Right hindlimb (tissue), 1 donor: ENCODE results near the gene FMOD.
"Not testable (repeated sequence)": the region's sequence is repeated elsewhere in the genome, so short reads cannot be mapped to it uniquely, and the experiment has no call there.

Experiments used
- DNase-seq: peaks from one replicate; pipeline ENCODE4 v3.0.0-alpha.2; 2018

FMOD gene

DNA sequence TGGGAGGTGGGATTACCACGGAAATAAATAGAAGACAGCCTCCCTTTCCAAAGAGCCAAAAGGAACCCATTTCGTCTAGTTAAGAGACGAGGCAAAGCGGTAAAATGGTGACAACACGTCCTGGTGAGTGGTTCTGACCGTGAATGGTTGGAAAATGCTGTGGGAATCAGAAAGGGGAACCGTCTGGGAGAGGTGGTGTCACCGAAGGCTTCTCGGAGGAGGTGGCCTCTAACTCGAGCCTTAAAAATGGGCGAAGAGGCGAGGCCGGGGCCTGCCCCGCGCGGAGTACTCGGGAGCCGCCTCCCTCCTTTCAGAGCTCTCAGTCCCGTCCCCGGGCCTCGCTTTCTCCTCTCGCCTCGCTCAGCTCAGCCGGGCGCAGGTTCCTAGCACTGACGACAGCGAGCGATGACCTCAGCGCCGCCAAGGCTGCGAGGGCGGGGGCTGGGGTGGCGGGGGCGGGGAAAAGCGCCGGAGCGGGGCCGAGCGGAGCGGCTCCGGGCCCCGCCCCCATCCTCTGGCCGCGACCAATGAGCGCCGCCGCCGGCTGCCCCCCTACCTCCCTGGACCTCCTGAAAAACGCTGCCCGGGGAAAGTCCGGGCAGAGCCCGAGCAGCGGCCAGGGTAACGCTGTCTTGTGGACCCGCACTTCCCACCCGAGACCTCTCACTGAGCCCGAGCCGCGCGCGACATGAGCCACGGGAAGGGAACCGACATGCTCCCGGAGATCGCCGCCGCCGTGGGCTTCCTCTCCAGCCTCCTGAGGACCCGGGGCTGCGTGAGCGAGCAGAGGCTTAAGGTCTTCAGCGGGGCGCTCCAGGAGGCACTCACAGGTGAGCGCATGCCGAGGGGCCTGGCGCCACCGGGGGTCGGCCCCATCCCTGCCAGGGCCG is 45.8 kb downstream of the FMOD start, which contains the start of gene BTG2:
TSS of gene BTG2 (plus strand) at position 601 of the 890 bp plus-strand sequence. CDS start at position 689, 88 bp downstream.
- peak; percentile 95 for DNase-seq

DNA sequence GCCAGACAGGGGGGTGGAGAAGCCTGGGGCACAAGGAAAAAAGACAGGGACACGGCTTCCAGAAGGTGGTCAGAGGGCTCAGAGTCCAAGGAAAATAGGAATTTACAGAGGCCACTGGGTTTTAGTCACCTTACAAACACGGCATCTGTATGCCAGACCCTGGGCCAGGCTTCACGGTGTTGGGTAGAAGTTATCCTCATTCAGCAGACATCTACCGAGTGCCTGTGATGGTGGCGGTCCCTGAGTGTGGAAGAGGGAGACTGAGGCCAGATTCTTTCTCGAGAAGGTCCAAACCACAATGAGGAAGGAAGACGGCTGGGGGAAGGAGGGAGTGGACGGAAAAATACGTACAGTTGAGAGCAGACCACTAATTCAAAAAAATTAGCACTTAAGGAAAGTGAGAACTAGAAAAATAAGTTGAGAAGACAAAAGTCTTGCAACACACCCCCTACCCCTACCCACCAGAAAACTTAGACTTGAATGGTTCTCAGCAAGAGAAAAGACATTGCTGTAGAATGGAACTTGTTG is 46.5 kb downstream of the FMOD start:
- DNase-seq = no peak

DNA sequence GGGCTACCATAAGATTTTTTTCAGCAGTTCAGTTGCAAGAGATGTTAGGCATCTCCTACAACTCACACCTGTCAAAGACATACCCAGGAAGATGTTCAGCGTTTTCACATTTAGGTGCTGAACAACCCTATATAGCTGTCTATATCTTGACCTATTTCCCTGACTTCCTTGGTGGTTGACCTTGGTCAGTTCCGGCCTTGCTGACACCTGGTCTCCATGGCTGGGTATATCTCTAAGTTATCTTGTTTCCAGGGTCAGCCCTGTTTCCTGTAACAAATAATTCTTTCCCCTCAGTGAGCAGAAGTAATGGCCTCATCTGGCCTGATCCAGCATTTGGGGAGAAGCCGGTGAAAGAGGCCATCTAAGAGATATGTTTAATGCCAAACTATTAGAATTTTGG is 48.0 kb downstream of the FMOD start:
- DNase-seq = no peak

DNA sequence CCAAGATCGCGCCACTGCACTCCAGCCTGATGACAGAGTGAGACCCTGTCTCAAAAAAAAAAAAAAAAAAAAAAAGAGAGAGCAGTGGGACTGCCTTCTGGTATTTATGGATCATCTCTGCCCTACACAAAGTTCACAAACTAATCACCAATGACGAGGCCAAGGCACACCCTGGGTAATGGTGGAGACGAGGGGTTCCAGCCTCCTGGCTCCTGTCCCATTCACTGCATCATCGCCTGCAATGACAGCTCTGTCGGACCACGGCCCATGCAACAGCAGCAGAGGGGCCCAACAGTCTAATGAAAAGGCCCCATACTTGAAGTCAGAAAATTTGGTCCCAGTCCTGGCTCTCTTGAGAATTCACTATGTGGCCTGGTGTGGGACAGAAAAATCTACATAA is 48.5 kb downstream of the FMOD start:
- no peak for DNase-seq

DNA sequence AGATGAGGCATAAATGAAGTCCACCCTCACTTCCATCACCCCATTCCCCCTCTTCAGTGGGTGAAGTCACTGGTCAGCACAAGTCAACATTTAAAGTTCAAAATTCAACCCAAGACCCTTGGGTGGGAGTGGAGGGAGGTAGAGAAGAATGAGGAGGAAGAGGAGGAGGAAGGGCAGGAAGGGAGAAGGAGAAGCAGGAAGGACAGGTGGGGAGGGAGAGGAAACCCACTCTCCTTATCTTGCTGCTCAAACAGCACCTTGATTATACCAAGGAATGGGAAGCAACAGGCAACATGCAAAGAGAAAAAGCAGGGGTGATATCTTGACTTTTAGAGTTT is 49.6 kb downstream of the FMOD start:
- DNase-seq = no peak

DNA sequence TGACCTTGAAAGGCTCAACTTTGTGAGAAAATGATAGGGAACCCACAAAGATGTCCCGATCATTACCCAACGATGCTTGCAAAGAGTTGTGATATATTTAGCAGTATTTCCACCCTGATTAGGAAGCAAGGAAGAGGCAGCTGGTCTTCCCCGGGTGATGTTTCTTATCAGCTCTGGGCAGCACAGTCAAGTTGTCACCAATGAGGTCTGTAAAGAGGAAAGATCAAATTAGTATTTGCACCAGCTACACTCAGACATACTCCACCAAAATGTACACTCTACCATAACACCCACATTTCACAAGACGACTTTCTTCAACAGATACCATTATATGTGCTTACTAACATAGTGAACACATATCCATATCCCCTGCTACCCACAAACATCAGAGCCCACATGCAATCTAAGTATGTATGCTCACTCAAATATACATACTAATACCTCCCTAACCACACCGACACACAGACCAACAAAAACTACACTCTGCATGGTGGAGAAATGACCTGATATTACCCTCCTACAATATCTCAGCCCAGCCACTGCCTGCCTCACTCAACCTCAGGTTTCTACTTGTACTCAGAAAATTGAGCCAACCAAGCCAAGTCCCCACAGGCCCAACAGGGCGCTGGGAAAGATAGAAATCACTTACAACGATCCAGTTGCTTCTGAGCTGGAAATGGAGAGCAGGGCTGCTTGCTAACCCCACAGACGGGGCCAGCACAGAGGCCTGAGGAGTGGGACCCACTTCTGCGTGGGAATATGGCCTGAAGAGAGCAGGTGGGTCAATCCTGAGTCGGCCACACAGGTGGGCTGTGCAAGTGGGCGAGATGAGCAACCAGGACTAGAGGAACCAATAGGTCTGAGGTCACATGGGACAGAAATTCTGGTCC is 50.2 kb downstream of the FMOD start:
- DNase-seq = no peak

DNA sequence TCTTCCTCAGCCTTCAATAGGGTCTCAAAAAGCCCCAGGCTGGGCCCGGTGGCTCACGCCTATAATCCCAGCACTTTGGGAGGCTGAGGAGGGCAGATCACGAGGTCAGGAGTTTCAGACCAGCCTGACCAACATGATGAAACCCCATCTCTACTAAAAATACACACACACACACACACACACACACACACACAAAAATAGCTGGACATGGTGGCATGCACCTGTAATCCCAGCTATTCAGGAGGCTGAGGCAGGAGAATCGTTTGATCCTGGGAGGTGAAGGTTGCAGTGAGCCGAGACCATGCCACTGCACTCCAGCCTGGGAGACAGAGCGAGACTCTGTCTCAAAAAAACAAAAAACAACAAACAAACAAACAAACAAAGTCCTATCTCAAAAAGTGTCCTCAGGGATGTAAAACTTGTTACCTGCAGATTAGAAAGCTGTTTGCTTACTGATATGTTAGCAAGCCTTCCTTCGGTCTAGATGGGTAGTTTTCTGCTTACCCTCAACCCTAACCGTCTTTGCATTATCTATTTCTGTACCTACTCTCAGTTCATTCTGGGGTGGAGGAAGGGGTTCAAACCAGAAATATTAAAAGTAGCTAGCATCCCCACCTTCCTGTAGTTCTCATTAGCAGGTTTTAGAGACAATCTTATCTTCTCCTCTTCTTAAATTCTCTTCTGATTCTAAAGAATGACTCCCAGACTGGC is 51.0 kb downstream of the FMOD start:
- not testable (repeated sequence) for DNase-seq

DNA sequence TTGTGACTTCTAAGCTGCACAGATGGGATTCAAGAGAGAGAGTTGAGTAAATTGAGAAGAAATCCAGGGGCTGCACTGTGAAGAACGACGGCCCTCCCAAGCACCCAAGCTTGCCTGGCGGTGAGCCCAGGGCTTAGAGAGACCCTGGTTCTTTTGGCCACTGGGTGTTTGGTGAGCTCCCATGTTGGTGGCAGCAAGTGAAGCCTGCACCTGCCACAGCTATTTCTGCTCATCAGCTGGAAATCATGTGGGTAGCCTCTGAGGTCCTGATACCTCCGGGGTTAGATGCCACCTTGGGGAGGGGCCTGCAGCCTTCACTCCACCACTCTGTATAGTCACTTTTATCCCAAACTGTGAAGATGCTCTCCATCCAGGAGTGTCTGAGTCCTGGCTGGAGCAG is 51.8 kb downstream of the FMOD start:
- DNase-seq = no peak

DNA sequence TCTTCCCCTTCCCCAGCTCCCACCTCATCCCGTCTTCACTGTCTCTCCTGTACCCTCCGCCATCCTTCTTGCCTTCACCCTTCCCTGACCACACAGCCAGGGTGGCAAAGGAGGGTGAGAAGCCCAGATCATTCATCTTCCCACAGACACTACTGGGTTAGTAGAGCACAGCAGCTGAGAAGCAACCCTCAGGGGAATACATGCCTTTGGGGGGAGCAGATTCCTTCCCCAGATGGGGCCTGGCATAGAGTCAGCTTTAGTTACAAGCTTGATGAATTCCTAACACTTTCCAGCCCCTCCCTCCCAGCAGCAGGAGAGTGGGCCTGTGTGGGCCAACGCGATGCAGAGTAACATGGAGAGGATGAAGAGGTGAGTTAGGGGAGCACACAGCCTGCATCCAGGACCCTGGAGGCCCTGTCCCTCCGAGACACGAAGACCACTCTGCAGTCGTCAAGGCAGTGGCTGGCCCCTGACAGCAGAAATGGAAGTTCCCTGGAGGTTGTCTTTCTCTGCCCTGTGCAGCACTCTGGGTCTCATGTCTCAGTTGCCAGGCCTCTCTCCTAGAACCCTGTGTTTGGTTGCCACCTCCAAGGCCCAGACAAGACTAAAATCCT is 54.4 kb downstream of the FMOD start:
- peak; percentile 56 for DNase-seq

DNA sequence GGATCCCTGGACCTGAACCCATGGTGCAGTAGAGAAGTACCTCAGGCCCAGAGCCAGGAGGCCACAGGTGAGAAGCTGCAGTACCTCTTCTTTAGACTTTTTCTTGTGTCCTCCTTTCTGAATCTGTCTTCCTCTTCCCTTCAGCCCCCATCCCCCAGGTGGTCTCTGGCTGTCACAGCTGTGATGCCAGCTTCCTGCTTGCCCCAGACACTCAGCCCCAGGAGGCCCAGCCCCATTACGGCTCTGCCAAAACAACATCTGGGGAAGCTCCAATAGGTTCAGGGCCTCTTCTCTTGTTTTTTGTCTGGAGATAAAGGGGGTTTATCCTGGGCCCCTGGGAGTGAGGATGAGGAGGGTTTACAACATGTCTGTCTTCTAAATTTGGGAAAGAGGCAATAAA is 55.1 kb downstream of the FMOD start:
- no peak for DNase-seq

DNA sequence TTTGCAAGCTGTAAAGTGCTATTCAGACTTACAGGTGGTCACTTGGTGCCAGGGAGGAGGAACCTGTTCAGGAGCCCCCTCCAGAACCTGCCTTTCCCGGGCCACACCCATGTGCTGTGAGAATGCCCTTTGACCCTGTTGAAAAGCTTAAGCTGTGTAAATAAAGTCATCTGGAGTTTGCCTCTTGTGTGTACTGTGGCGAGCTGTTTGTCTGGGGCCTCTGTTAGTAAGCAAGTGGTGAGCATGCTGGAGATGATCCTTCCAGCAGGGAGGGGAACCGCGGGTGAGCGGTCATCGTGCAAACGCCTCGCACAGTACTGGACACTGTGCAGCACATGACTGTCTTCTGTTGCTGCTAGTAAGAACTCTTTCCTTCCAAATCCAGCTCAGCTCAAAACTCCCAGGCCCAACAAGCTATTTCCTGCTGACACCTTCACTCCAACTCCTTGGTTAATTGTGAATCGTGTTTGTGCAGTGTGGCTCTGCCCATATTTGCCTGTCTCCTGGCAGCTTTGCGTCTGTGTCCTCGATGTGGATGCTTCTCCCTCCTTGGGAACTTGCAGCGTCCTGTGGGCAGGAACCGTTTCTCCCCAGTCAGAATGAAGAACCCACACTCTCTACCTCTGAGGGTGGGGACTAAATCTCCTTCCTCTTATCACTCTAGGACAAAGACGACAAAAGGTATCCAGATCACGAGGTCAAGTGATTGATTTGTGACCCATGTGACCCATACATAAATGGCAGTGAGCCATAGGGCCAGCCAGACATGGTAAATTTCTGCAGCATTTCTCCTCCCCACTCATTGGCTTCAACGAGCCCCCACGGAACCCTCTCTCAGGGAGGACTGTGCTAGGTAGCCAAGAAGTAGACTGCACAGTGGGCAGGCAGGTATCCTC is 59.5 kb downstream of the FMOD start:
- no peak for DNase-seq
